ENCODE results near the gene GIMD1.

The GIMD1 gene

GRCh38 chr4:106312997-106313522 lies 55.5 kb downstream of the GIMD1 start:
- DNase-seq: no peak

- no peak for DNase-seq
Observed at GRCh38 chr4:106312377-106312776, 56.2 kb downstream of the GIMD1 start.

Measured in T-helper 9 cell (primary cell).